HEK293 (cell line): ENCODE results near the gene HSDL1.

Source experiments
- CTCF ChIP-seq: fragments of 450-650 bp; formaldehyde crosslinking; IDR thresholded peaks from 2 replicates; pipeline ENCODE4 v1.5.1; 2016; ENCODE audit warnings: missing biosample characterization, missing genetic modification characterization
- SP2 ChIP-seq: fragments of 450-650 bp; formaldehyde crosslinking; IDR thresholded peaks from 2 replicates; pipeline ENCODE4 v1.5.1; 2016; ENCODE audit warnings: missing biosample characterization, missing genetic modification characterization
- ZNF10 ChIP-seq: fragments of 450-650 bp; formaldehyde crosslinking; IDR thresholded peaks from 2 replicates; pipeline ENCODE4 v1.5.1; 2017; ENCODE audit warnings: missing biosample characterization, missing genetic modification characterization
- ZNF19 ChIP-seq: fragments of 450-650 bp; formaldehyde crosslinking; IDR thresholded peaks from 2 replicates; pipeline ENCODE4; 2016; ENCODE audit warnings: missing biosample characterization, missing genetic modification characterization, low read depth
- ZNF239 ChIP-seq: fragments of 450-650 bp; formaldehyde crosslinking; IDR thresholded peaks from 2 replicates; pipeline ENCODE4 v1.5.1; 2016; ENCODE audit warnings: missing biosample characterization, missing genetic modification characterization
- ZNF362 ChIP-seq: fragments of 450-650 bp; formaldehyde crosslinking; IDR thresholded peaks from 2 replicates; pipeline ENCODE4 v1.5.1; 2016; ENCODE audit warnings: missing biosample characterization, missing genetic modification characterization
- ZNF692 ChIP-seq: fragments of 450-650 bp; formaldehyde crosslinking; IDR thresholded peaks from 2 replicates; pipeline ENCODE4 v1.5.1; 2016; ENCODE audit warnings: missing biosample characterization, missing genetic modification characterization
- ZNF707 ChIP-seq: fragments of 450-650 bp; formaldehyde crosslinking; IDR thresholded peaks from 2 replicates; pipeline ENCODE4 v1.5.1; 2016; ENCODE audit warnings: missing biosample characterization, missing genetic modification characterization
- ZSCAN30 ChIP-seq: fragments of 450-650 bp; IDR thresholded peaks from 2 replicates; pipeline ENCODE4 v1.5.1; 2018; ENCODE audit warnings: missing biosample characterization, mild to moderate bottlenecking, missing genetic modification characterization, moderate library complexity

GRCh38 chr16:84144209-84144858 lies 643 bp downstream of the HSDL1 start:
- TF ChIP-seq SP2 (tag by site-specific recombination) (no peak), CTCF (no peak), ZNF10 (no peak), ZNF19 (tag by site-specific recombination) (no peak), ZSCAN30 (tag by site-specific recombination) (no peak), ZNF707 (no peak), ZNF362 (tag by site-specific recombination) (no peak), ZNF692 (tag by site-specific recombination) (no peak), ZNF239 (tag by site-specific recombination) (no peak)
